Activated CD8-positive, alpha-beta memory T cell treated with anti-CD3 and anti-CD28 coated beads, Interleukin-2, amount 50 U/mL, for 1 hour (primary cell): ENCODE measurements around the gene ADAMTS12.
"Not testable (repeated sequence)": the region's sequence is repeated elsewhere in the genome, so short reads cannot be mapped to it uniquely, and the experiment has no call there.

ENCODE experiments used
- DNase-seq: peaks from one replicate; pipeline ENCODE4 v3.0.0-alpha.2; 2020; ENCODE audit errors: extremely low read depth

Gene ADAMTS12, protein sequence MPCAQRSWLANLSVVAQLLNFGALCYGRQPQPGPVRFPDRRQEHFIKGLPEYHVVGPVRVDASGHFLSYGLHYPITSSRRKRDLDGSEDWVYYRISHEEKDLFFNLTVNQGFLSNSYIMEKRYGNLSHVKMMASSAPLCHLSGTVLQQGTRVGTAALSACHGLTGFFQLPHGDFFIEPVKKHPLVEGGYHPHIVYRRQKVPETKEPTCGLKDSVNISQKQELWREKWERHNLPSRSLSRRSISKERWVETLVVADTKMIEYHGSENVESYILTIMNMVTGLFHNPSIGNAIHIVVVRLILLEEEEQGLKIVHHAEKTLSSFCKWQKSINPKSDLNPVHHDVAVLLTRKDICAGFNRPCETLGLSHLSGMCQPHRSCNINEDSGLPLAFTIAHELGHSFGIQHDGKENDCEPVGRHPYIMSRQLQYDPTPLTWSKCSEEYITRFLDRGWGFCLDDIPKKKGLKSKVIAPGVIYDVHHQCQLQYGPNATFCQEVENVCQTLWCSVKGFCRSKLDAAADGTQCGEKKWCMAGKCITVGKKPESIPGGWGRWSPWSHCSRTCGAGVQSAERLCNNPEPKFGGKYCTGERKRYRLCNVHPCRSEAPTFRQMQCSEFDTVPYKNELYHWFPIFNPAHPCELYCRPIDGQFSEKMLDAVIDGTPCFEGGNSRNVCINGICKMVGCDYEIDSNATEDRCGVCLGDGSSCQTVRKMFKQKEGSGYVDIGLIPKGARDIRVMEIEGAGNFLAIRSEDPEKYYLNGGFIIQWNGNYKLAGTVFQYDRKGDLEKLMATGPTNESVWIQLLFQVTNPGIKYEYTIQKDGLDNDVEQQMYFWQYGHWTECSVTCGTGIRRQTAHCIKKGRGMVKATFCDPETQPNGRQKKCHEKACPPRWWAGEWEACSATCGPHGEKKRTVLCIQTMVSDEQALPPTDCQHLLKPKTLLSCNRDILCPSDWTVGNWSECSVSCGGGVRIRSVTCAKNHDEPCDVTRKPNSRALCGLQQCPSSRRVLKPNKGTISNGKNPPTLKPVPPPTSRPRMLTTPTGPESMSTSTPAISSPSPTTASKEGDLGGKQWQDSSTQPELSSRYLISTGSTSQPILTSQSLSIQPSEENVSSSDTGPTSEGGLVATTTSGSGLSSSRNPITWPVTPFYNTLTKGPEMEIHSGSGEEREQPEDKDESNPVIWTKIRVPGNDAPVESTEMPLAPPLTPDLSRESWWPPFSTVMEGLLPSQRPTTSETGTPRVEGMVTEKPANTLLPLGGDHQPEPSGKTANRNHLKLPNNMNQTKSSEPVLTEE (N-terminal part only)

DNA sequence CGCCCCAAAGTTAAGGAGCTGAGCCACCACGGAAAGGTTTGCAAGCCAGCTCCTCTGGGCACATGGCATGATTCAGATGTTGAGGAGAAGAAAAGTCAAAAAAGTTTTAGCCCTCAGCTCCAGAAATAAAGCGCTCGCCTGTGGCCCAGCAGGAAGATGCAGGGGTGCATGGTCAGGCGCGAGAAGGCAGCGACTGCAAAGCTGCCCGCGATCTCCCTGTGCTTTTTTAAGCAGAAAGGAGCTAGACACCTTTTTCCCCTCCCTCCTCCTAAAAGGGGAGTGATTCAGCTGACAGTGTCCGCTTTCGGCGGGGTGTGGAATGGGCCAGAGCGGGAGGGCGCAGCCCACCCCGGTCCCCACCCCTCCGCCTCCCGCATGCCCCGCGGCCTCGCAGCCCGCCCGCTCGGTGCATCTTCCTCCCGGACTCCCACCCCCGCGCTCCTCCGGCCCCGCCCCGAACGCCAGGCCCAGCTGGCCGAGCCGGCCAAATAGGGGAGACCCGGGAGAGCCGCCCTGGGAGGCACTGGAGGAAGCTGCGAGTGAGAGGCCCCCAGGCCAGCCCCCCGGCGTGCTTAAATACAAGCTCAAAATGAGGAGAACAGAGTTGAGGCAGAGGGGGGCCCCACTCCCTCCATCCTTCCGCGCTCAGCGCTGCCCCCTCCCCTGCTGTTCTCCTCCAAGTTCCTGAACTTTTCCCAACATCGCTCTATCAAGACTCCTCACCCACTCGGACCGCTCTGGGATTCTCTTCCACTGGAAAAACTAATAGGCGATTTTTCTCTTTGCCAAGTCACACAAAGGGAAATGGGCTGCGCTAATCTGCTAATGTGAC, at the start of gene ADAMTS12:
Gene ADAMTS12, minus strand, starts transcription at position 203 of the 832 bp plus-strand sequence. Its CDS starts 134 bp downstream, at position 69.
- no peak for DNase-seq

DNA sequence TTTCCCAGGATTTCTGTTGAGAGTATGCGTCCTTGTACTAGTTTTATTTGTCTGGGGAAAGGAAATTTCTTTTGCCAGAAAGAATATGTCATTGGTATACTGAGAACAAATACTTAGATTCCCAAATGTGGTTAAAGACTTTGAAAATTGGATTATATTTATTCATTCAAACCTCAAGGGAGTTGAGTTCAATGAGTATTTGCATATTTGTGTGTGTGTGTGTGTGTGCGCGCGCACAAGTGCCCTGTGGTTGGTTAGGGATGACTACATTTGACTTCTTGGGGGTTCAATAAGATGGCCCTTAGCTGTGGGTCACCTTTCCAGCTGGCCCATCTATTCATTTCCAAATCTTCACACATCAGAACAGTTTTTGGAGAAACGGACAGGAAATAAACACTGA, 49.3 kb upstream of the ADAMTS12 start:
- DNase-seq = no peak

DNA sequence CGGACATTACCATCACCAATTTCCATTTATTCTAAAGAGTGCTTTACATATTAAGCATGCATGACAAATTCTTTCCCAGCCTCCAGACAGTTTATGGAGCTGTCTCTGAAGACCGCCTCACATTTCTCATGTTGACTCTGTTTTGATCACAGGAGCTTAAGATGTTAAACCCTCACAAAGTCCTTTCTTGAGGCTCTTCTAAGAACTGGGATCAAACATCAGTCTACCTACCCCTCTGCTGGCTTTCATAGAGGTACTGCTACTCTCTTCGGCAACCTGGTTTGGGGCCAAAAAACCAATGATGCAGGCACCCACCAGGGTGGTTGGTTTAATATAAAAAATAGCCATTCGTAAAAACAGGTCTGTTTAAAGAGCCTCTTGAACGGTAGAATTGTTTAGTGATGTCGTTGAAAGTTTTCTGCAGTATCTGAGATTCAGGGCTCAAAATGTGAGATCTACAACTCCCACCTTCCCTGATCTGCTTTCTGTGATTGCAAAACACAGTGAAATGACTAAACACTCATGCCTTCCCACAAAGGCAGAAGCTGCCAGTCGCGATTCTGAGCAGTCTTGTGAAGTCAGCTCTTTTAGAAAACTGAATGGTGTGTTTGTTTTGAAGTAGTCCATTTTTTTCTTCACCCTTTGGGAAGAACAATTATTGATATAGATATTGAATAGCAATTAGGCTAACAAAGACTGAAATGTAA, 47.9 kb upstream of the ADAMTS12 start:
- DNase-seq = no peak

DNA sequence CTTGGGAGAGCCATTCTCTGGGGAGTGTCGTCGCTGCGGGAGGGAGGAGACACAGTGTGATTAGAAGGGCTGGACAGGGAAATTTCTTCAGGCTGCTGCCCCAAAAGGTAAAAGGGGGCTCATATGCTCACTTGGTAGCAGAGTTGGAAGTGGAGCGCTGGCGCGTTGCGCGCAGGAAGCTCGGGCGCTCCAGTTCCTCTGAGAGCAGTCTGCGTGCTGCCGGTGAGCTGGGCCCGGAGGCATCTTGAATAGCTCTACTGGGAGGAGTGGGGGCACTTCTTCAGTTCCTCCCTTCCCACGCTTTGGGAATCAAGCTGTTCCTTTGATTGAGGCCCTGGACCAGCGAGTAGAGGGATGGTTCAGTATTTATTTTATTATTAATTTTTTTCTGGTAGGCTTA, 47.1 kb upstream of the ADAMTS12 start:
- DNase-seq = no peak

DNA sequence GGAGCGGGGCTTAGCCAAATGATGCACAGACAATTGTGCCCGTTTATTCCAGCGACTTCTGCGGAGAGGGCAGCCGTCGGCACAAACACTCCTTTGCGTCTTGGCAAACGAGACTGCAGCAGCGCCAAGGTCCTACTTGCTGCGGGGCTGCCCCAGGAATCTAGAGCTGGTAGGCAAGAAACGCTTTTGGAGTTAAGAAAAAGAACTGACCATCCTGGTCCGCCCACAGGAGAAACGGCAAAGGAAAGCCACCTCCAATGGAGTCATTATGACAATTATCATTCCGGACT, 46.7 kb upstream of the ADAMTS12 start:
- no peak for DNase-seq

DNA sequence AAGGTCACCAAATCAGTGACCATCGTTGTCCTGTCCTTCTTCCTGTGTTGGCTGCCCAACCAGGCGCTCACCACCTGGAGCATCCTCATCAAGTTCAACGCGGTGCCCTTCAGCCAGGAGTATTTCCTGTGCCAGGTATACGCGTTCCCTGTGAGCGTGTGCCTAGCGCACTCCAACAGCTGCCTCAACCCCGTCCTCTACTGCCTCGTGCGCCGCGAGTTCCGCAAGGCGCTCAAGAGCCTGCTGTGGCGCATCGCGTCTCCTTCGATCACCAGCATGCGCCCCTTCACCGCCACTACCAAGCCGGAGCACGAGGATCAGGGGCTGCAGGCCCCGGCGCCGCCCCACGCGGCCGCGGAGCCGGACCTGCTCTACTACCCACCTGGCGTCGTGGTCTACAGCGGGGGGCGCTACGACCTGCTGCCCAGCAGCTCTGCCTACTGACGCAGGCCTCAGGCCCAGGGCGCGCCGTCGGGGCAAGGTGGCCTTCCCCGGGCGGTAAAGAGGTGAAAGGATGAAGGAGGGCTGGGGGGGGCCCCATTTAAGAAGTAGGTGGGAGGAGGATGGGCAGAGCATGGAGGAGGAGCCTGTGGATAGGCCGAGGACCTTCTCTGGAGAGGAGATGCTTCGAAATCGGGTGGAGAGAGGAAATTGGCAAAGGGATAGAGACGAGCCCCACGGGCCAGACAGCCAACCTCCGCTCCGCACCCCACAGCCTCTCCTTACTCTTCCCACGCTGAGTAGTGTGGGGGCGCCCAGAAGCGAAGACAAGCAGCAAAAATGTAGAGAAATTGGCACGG, 46.1 kb upstream of the ADAMTS12 start:
- DNase-seq = no peak

DNA sequence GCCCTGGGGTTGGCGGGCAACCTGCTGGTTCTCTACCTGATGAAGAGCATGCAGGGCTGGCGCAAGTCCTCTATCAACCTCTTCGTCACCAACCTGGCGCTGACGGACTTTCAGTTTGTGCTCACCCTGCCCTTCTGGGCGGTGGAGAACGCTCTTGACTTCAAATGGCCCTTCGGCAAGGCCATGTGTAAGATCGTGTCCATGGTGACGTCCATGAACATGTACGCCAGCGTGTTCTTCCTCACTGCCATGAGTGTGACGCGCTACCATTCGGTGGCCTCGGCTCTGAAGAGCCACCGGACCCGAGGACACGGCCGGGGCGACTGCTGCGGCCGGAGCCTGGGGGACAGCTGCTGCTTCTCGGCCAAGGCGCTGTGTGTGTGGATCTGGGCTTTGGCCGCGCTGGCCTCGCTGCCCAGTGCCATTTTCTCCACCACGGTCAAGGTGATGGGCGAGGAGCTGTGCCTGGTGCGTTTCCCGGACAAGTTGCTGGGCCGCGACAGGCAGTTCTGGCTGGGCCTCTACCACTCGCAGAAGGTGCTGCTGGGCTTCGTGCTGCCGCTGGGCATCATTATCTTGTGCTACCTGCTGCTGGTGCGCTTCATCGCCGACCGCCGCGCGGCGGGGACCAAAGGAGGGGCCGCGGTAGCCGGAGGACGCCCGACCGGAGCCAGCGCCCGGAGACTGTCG, 45.4 kb upstream of the ADAMTS12 start:
- DNase-seq = no peak

DNA sequence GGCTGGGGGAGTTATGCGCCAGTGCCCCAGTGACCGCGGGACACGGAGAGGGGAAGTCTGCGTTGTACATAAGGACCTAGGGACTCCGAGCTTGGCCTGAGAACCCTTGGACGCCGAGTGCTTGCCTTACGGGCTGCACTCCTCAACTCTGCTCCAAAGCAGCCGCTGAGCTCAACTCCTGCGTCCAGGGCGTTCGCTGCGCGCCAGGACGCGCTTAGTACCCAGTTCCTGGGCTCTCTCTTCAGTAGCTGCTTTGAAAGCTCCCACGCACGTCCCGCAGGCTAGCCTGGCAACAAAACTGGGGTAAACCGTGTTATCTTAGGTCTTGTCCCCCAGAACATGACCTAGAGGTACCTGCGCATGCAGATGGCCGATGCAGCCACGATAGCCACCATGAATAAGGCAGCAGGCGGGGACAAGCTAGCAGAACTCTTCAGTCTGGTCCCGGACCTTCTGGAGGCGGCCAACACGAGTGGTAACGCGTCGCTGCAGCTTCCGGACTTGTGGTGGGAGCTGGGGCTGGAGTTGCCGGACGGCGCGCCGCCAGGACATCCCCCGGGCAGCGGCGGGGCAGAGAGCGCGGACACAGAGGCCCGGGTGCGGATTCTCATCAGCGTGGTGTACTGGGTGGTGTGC, 44.7 kb upstream of the ADAMTS12 start, which contains the start of gene RXFP3:
Gene RXFP3, plus strand, starts transcription at position 6 of the 636 bp plus-strand sequence. Its CDS starts 355 bp downstream, at position 361.
- DNase-seq = no peak

DNA sequence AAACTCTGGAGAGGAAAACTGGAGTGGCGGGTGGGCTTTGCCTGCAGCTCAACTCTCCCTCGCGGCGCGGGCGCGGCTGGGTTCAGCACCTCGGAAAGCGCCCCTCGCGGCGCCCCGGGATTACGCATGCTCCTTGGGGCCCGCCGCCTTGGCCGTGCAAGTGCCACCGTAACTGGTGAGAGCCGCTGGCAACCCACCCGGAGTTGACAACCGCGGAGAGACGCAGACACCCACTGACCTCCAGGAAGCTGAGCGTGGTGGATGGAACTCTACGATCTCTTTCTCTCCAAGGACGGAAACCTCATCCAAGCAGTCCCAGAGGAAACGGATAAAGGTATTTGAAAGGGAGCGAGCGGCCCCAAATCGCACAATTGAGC, 44.2 kb upstream of the ADAMTS12 start:
- DNase-seq = no peak

DNA sequence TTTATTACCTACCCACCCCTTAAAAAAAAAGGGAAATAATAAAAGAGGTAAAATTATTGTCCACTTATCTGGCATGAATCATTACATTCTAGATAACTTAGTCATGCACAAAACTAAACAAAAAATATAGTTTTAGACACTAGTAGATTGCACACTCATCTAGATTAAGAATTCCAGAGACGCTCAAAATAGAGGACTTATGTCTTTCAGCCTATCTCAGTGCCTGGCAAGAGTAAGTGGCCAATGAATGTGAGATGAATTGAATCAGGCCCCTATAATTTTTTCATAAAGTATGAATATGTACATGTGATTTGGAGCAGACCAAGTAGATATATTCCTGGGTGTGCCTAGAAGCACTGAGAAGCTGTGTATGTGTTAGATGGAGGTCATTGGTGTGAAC, 42.4 kb upstream of the ADAMTS12 start:
- DNase-seq = no peak

DNA sequence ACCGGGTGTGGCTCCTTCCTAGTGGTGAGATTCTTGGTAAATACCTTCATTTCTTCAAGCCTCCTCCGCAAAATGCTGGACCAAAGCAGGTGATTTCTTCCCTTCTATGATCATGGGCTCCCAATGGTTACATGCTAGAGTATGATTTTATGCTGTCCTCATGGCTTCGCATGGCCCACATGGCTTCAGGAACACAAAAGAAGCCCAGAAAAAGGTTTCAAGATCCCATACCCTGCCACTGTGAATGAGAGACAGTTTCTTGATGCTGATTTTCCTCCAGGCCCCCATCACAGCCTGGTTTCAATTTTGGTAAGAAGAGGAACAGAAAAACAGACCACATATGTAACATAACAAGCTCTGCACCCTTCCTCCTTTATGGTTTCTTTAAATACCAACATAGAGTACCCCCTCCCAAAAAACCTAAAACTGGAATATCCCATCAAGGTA, 42.0 kb upstream of the ADAMTS12 start:
- DNase-seq = no peak

DNA sequence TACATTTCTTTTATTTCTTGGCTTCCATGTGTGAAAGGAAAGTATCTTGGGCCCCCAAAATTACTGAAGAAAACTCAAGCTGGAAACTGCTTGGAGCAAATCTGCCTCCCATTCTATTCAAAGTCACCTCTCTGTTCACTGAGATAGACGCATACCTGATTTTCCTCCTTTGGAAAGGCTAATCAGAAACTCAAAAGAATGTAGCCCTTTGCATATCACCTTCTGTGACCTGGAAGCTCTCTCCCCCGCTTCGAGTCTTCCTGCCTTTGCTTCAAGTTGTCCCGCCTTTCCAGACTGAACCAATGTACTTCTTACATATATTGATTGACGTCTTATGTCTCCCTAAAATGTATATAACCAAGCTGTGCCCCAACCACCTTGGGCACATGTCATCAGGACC, 39.3 kb upstream of the ADAMTS12 start:
- no peak for DNase-seq

DNA sequence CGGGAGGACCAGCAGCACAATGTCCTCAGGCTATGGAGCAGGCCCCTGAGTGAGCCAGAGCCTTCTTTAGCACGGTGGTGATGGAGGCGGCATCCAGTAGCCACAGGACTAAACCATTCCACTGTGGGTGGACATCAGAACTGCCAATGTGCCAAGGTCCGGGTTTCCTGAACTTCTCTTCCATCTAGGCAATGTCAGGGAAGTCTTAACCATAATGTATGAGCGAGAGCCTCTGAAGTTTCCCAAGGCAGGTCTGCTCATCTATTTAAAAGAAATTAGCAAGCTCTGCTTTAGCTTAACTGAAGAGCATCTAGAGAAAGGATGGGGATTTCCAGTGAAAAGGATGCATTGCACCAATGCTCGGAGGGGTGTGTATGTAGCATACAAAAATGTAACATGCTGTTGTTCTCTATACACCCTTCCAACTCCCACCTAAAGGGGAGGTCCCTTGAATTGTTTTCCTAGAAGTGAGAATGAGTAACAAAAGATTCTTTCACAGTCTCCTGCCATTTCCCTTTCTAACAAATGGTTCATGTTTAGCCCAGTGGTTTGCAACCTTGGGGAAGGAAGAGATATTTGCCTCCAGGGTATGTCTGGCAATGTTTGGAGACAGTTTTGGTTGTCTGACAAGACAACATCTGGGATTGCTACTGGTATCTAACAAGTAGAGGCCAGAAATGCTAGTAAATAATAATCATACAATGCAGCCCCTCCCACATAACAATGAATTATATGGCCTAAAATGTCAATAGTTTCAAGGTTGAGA, 38.3 kb upstream of the ADAMTS12 start:
- DNase-seq = no peak

DNA sequence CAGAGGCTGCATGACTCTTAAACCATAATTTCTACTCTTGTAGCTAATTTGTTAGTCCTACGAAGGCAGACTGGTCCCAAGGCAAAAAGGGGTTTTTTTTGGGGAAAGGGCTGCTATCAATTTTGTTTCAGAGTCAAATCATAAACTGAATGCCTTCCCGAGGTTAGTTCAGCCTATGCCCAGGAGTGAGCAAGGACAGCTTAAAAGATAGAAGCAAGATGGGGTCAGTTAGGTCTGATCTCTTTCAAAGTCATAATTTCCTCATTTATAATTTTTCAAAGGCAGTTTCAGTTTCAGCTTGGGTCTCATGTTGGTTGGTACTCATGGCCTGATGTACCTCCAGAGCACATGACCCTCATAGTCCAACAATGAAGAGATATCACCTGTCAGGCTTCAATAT, 36.5 kb upstream of the ADAMTS12 start:
- DNase-seq = no peak

DNA sequence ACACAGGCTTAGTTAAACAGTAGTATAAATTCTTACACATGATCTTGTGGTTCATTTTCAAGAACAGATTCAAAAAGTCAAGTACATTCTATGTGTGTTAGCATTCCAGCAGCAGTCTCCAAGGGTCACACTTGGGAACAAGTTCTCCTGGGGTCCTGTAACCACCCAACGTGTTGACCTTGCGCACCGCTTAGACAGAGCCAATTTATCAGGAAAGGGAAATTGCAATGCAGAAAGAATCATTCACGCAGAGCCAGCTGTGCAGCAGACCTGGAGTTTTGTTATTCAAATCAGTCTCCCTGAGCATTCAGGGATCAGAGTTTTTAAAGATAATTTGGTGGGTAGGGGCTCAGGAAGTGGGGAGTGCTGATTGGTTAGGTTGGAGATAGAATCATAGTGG, 35.9 kb upstream of the ADAMTS12 start:
- no peak for DNase-seq

DNA sequence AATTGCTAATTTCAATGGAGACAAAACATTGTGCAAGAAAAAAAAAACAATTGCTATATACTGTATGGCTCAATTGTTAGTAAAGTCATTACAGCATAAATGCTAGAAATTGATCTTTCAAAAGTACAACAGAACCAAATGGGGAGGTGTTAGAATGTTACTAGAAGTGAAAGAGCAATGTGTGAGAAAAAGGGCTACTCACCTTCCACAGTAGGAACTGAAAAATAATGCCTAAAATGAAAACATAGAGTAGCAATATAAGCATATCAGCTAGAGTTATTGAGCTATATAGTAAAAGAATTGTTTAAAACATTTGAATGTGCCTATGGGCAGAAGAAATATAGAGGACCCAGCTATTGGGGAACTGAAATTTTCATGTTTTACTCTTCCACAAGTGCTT, 33.5 kb upstream of the ADAMTS12 start:
- no peak for DNase-seq

DNA sequence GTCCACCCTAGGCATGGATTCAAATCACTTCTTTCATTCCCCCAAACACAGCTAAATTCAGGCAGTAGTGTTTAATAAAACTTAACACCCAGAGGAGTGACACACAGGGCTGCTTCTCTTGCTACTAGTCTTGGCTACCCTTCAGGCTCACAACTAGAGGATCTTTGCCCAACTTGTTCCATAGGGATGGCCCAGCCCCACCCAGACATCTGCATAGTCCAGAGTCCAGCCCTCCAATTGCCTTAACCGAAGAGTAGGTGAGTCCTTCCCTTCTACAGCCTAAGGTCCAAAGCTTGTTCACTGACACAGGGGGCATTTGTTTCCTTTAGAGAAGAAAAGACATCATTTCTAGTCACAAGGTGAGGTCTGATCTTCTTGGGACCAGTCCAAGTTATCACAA, 29.2 kb upstream of the ADAMTS12 start:
- no peak for DNase-seq

DNA sequence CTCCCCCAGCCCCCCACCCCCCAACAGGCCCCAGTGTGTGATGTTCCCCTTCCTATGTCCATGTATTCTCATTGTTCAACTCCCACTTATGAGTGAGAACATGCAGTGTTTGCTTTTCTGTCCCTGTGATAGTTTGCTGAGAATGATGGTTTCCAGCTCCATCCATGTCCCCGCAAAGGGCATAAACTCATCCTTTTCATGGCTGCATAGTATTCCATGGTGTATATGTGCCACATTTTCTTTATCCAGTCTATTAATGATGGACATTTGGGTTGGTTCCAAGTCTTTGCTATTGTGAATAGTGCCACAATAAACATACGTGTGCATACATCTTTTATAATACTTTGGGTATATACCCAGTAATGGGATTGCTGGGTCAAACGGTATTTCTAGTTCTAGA, 23.1 kb upstream of the ADAMTS12 start:
- not testable (repeated sequence) for DNase-seq
